Lower leg skin (tissue), 3 donors: ENCODE data around the gene GPATCH2.

Experiments used
- CTCF ChIP-seq, 3 donors: fragments of 450-650 bp; IDR thresholded peaks; one replicate each; pipeline ENCODE4 v1.5.1; 2016; ENCODE audit warnings: antibody characterized with exemption in 3 of 3, mild to moderate bottlenecking in 3 of 3, moderate library complexity in 2 of 3
- POLR2A ChIP-seq, 2 donors: fragments of 450-650 bp; IDR thresholded peaks; one replicate each; pipeline ENCODE4 v1.6.1; 2016 to 2017; ENCODE audit warnings: antibody characterized with exemption in 2 of 2, mild to moderate bottlenecking in 1 of 2, moderate library complexity in 1 of 2

GRCh38 chr1:217388522-217389065 lies 242.3 kb downstream of the GPATCH2 start:
- TF ChIP-seq POLR2A (IDR thresholded peaks at IDR 0.05) (no peak), CTCF (IDR thresholded peaks at IDR 0.05) (no peak)
